Mesothelial cell of epicardium (in vitro differentiated cells): ENCODE data around the gene CYTH2. TPM values are rescaled to one million over a fixed set of nuclear protein-coding genes. Genes with fewer than 3 reads are reported as not detected.

ENCODE experiments used
- DNase-seq, 2 experiments: peaks; one replicate each; pipeline ENCODE4 v3.0.0; 2021; ENCODE audit warnings: low spot score in 2 of 2; ENCODE audit not compliant: unreplicated experiment in 2 of 2
- H3K27ac Mint-ChIP-seq: 2 replicates; pipeline ENCODE4 v1.8.0; 2021; ENCODE audit warnings: mixed read lengths
- H3K27me3 Mint-ChIP-seq: 2 replicates; pipeline ENCODE4 v1.8.0; 2021; ENCODE audit warnings: low read depth, mixed read lengths
- H3K36me3 Mint-ChIP-seq: 2 replicates; pipeline ENCODE4 v1.8.0; 2021; ENCODE audit warnings: mixed read lengths
- H3K4me1 Mint-ChIP-seq: 2 replicates; pipeline ENCODE4 v1.8.0; 2021; ENCODE audit warnings: mixed read lengths
- H3K4me3 Mint-ChIP-seq: 2 replicates; pipeline ENCODE4 v1.8.0; 2021; ENCODE audit warnings: mild to moderate bottlenecking, moderate library complexity, mixed read lengths
- H3K9me3 Mint-ChIP-seq: 2 replicates; pipeline ENCODE4 v1.8.0; 2021; ENCODE audit warnings: mixed read lengths
- total RNA-seq: library from RNA; stranded (reverse); gene quantifications from 3 replicates; pipeline ENCODE4 v1.2.1, GENCODE V29; 2021
- TF ChIP-seq, protein P1 (sequence below): fragments of 200-600 bp; sonication (generic); IDR thresholded peaks from one replicate; pipeline ENCODE4 v1.5.0; 2021; ENCODE audit warnings: antibody characterized with exemption; ENCODE audit not compliant: unreplicated experiment

The CYTH2 gene
- total RNA-seq, 1 donor from 2014 or later, result 190 TPM

DNA sequence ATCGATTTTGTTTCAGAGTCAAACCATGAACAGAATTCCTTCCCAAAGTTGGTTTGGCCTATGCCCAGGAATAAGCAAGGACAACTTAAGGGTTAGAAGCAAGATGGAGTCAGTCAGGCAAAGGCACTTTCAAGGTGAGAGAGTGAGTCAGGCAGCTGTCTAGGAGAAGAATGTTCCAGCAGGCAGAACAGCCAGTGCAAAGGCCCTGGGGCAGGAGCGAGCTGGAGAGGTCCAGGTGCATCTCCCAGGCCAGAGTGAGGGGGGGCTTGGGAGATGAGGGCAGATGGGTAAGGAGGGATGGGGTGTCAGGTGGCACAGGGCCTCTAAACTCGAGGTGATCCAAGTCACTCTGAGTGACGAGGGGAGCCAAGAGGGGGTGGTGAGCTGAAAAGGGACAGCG lies 32.6 kb upstream of the CYTH2 start:
- no peaks in the 10 kb centered on the region for H3K27me3 Mint-ChIP-seq
- H3K9me3 Mint-ChIP-seq, result no peaks in the 10 kb centered on the region
- no peak for DNase-seq
- H3K4me1 Mint-ChIP-seq, result no peaks in the 10 kb centered on the region
- H3K36me3 Mint-ChIP-seq, result peaks cover 3% of the 10 kb centered on the region
- no peak overlapping the region for H3K27ac Mint-ChIP-seq
- TF ChIP-seq, protein P1, sequence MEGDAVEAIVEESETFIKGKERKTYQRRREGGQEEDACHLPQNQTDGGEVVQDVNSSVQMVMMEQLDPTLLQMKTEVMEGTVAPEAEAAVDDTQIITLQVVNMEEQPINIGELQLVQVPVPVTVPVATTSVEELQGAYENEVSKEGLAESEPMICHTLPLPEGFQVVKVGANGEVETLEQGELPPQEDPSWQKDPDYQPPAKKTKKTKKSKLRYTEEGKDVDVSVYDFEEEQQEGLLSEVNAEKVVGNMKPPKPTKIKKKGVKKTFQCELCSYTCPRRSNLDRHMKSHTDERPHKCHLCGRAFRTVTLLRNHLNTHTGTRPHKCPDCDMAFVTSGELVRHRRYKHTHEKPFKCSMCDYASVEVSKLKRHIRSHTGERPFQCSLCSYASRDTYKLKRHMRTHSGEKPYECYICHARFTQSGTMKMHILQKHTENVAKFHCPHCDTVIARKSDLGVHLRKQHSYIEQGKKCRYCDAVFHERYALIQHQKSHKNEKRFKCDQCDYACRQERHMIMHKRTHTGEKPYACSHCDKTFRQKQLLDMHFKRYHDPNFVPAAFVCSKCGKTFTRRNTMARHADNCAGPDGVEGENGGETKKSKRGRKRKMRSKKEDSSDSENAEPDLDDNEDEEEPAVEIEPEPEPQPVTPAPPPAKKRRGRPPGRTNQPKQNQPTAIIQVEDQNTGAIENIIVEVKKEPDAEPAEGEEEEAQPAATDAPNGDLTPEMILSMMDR, result no peak
- no peak overlapping the region for H3K4me3 Mint-ChIP-seq

DNA sequence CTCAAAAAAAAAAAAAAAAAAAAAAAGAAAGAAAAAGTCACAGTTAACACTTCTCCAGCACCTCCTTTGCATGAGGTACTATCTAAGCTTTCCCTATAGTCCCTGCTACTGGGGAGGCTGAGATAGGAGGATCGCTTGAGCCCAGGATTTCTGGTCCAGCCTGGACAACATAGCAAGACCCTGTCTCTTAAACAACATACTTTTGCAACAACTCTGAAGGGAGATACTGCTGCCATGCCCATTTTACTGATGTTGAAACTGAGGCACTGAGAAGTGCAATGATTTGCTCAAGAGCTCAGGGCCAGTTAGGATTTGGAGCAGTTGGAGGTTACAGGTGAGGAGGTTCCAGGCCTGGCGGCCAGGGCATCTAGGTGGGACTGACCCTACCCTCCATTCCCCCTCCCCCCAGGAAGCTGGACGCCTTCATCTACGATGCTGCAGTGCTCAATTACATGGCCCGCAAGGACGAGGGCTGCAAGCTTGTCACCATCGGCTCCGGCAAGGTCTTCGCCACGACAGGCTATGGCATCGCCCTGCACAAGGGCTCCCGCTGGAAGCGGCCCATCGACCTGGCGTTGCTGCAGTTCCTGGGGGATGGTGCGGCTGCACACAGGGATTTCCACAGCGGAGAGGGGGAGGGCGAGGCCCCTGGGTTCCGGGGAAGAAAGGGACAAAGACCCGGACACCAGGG lies 27.7 kb upstream of the CYTH2 start:
- TF ChIP-seq, protein P1, result no peak
- Mint-ChIP-seq H3K4me3 (no peak overlapping the region), H3K27me3 (no peaks in the 10 kb centered on the region), H3K27ac (no peak overlapping the region), H3K4me1 (peaks cover 15% of the 10 kb centered on the region), H3K36me3 (peaks cover 10% of the 10 kb centered on the region), H3K9me3 (no peaks in the 10 kb centered on the region)
- no peak for DNase-seq

DNA sequence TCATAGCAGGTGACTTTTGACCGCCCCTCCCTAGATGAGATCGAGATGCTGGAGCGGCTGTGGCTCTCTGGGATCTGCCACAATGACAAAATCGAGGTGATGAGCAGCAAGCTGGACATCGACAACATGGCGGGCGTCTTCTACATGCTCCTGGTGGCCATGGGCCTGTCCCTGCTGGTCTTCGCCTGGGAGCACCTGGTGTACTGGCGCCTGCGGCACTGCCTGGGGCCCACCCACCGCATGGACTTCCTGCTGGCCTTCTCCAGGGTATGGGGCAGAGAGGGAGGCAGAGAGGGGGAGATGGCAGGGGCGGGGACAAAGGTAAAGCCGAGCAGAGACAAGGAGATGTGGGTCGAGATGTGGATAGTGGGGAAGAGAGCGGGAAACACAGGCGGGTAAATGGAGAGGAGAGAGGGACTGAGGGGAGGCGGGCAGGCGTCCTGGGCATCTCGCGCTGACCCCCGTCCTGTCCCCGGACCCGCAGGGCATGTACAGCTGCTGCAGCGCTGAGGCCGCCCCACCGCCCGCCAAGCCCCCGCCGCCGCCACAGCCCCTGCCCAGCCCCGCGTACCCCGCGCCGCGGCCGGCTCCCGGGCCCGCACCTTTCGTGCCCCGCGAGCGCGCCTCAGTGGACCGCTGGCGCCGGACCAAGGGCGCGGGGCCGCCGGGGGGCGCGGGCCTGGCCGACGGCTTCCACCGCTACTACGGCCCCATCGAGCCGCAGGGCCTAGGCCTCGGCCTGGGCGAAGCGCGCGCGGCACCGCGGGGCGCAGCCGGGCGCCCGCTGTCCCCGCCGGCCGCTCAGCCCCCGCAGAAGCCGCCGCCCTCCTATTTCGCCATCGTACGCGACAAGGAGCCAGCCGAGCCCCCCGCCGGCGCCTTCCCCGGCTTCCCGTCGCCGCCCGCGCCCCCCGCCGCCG lies 26.8 kb upstream of the CYTH2 start:
- Mint-ChIP-seq H3K36me3 (peaks cover 10% of the 10 kb centered on the region), H3K4me3 (no peak overlapping the region), H3K27ac (no peak overlapping the region), H3K4me1 (peaks cover 16% of the 10 kb centered on the region), H3K27me3 (no peaks in the 10 kb centered on the region), H3K9me3 (no peaks in the 10 kb centered on the region)
- TF ChIP-seq, protein P1, result no peak
- no peak for DNase-seq

GRCh38 chr19:48443256-48443655 lies 25.9 kb upstream of the CYTH2 start:
- Mint-ChIP-seq H3K27ac (no peak overlapping the region), H3K9me3 (no peaks in the 10 kb centered on the region), H3K36me3 (peaks cover 10% of the 10 kb centered on the region), H3K27me3 (no peaks in the 10 kb centered on the region), H3K4me1 (peaks cover 16% of the 10 kb centered on the region), H3K4me3 (no peak overlapping the region)
- TF ChIP-seq, protein P1, result no peak
- DNase-seq, result no peak

- H3K4me3 Mint-ChIP-seq, result no peak overlapping the region
- no peak for DNase-seq
- H3K27ac Mint-ChIP-seq, result no peak overlapping the region
- peaks cover 16% of the 10 kb centered on the region for H3K4me1 Mint-ChIP-seq
- TF ChIP-seq, protein P1, result no peak
- H3K9me3 Mint-ChIP-seq, result no peaks in the 10 kb centered on the region
- peaks cover 15% of the 10 kb centered on the region for H3K36me3 Mint-ChIP-seq
- no peaks in the 10 kb centered on the region for H3K27me3 Mint-ChIP-seq
These were observed 25.4 kb upstream of the CYTH2 start for GRCh38 chr19:48443731-48444128.
